RPMI7951 (cell line): ENCODE measurements around the gene CHMP1B. TPM values are rescaled to one million over a fixed set of nuclear protein-coding genes. Genes with fewer than 3 reads are reported as not detected.
"Not testable (repeated sequence)": the region's sequence is repeated elsewhere in the genome, so short reads cannot be mapped to it uniquely, and the experiment has no call there.

Experiments used
- DNase-seq: peaks from one replicate; pipeline ENCODE4 v3.0.0-alpha.2; 2012; ENCODE audit warnings: low read depth
- total RNA-seq: library from RNA; depleted of rRNA; stranded (reverse); fragments of >200 nt; shearing (Covaris generic); gene quantifications from 2 replicates; pipeline ENCODE4 v1.2.3, GENCODE V29; 2014

Gene CHMP1B
- total RNA-seq, 1 experiment from 2014 or later, result 35.3 TPM

- DNase-seq, result peak; percentile 8
Measured at GRCh38 chr18:11871501-11871900, 20.3 kb downstream of the CHMP1B start.

DNA sequence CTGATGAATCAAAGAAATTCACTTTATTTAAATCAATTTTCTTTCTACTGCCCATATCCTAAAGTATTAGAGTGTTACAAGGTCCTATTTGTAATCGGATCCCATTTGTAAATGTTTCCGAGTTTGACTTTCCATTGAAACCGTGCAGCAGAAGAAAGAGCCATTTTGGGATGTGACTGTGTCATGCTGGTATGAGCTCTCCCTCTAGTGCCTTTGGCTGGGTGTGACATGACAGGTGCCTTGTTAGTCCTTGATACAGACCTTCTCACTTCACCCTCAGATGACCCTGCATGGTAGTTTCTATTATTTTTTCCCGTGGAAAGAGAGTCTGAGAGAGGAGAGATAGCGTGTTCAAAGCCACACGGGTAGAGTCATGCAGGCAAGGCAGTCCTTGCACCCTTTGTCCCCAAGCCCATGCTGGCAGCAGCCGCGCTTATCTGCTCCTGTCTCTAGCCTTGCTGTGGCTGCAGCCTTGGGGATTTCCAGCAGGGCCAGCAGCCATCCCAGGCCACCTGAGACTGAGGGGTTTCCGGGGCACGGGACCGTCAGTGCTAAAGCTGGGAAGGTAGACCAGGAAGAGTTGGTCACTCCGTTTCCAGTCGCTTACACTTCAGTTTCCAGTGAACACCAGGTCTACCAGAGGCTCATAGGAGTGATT, 21.4 kb downstream of the CHMP1B start:
- peak; percentile 58 for DNase-seq

DNA sequence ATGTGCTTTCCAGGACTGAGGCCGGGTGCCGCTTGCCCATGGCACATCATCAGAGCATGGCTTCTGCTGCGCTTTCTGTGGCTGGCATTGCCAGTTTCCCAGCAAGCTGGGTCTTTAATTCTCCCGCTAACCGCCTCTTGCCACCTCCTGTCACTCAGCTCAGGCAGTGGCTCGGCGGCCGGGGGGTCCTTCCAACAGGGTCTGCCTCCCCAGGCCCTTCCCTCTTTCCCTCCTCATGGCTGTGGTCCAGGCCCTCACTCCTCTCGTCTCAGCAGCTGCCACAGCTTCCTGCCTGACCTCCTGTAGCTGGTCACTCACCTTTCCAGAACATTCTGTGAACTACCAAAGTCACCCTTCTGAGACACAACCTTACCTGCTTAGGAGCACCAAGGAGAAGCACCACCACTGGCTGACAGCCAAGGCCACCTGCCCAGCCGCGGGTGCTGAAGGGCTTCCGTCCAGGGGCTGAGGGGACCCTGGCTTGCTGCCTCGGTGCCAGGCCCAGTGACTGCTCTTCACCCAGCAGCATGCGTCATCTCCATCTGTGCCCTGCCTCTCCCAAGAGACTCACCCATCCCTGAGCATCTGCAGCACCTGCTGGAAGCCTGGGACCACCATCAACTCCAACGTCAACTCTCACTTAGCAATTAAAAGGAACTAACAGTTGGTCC, 22.6 kb downstream of the CHMP1B start:
- no peak for DNase-seq

DNA sequence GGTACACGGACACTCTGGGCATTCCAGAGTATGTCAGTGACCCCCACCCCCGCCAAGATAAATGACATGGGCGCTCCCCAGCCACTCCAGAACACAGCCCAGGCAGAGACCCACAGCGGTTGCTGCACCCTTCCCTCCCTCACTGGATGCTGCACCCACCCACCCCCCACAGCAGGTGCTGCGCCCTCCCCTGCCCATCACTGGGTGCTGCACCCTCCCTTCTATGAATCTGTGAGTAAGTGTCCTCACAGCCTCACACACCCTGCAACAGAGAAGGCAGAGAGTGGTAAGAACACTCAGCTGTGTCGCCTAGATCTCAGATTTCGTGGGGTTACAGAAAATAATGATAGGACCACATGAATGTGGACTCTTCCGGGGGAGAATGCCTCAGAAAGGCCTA, 23.5 kb downstream of the CHMP1B start:
- DNase-seq, result no peak

DNA sequence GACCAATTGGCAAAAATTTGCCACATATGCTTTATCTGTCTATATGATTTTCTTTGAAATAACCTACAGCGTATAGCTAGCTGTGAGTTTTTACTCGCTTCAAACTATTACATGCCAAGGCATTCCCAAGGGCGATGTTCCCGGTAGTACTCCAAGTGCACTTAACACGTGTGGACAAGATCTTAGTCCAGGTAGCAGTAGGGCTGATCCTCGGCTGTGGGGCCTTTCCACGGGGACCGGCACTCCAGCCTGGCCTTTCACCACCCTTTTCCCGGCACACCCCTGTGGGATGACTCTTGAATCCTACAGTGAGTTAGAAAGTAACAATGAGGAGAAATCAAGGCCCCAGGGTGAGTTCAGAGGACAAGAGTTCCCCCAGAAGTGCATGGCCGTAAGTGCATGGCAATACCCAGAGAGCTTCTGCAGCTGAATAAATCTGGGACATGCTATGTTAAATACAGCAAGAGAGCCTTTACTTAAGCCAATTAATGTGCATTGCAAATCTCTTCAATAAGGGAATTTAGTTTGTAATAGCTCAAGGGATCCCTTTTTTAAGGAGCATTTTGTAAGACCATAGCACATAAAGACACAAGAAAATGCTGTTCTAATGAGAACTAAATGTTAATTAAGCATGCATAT, 26.4 kb downstream of the CHMP1B start:
- DNase-seq, result no peak

- DNase-seq, result no peak
Measured at GRCh38 chr18:11880586-11881304, 29.5 kb downstream of the CHMP1B start.

DNA sequence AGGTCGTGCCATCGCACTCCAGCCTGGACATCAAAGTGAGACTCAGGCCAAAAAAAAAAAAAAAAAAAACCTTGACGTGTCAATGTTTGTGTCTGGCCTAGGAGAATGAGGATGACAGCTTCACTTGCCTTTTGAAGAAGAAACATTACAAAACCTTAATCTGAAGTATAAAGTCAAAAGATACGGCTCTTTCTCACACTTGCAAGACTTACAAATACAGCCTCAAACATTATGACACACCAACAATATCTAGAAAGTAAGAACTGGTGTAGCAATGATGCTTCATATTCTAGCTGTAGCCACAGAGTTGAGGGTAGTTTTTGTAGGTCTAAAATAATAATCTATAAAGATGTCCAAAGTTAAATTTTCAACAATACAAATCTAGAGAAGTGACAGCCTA, 31.4 kb downstream of the CHMP1B start:
- no peak for DNase-seq

DNA sequence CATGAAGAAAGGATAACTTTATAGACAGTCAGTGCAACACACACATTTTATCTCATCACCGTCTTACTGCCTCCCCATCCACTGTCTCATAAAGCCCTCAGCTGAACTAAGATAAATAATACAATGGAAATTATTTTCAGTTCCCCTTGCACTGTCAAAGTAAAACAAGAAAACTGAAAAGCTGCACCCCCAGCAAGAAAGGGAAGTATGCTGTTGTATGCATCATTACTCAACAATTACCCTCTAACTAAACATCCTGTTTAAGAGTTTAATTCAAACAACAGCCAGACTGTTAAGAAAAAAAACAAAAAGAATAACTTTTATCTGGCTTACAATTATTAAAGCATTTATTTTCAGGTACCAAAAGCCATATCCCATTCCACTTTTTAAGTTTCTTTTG, 31.9 kb downstream of the CHMP1B start:
- DNase-seq, result no peak

- DNase-seq, result no peak
Measured at GRCh38 chr18:11884396-11885030, 33.3 kb downstream of the CHMP1B start.

GRCh38 chr18:11885278-11885947, 34.2 kb downstream of the CHMP1B start:
- DNase-seq, result no peak

GRCh38 chr18:11886577-11887110, 35.4 kb downstream of the CHMP1B start:
- no peak for DNase-seq

GRCh38 chr18:11887328-11888128, 36.3 kb downstream of the CHMP1B start:
- no peak for DNase-seq

- no peak for DNase-seq
Measured at GRCh38 chr18:11888726-11889125, 37.5 kb downstream of the CHMP1B start.

GRCh38 chr18:11889284-11889683, 38.1 kb downstream of the CHMP1B start:
- DNase-seq, result no peak

- DNase-seq, result no peak
Measured at GRCh38 chr18:11891737-11892136, 40.5 kb downstream of the CHMP1B start.

DNA sequence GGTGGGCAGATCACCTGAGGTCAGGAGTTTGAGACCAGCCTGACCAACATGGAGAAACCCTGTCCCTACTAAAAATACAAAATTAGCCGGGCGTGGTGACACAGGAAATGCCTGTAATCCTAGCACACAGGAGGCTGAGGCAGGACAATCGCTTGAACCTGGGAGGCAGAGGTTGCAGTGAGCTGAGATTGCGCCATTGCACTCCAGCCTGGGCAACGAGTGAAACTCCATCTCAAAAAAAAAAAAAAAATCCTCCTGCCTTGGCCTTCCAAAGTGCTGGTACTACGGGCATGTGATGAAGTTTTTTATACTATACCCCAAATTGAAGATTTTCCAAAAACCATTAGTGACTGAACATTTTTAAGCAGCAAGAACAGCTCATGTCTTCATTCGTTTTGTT, 41.2 kb downstream of the CHMP1B start:
- not testable (repeated sequence) for DNase-seq

DNA sequence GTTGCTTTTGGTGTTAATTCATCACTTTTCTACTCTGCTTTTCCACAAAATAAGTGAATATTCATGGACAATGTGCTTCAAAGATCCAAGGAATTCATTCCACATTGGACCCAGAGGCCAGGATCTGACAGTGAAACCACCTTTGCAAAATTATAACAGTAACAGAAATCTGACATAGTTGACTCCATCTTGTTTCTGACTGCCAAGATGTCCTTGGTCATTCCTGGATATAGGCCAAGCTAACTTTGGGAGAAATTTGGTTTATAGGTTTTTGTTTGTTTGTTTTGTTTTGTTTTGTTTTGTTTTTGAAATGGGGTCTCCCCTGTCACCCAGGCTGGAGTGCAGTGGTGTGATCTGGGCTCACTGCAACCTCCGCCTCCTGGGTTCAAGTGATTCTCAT, 46.6 kb downstream of the CHMP1B start:
- DNase-seq, result no peak

DNA sequence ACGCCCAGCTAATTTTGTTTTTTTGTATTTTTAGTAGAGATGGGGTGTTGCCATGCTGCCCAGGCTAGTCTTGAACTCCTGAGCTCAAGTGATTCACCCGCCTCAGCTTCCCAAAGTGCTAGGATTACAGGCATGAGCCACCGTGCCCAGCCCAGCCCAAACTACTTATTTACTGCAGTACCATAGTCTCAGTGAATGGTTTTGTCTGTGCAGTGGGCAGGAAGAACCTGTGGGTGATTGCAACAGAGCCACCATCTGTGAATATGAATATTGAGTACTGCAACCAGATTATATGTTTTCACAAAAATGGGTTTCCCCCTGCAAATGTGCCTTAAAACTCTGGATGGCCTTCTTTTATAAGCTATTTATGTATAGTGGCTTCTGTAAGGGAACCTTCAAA, 47.9 kb downstream of the CHMP1B start:
- no peak for DNase-seq

GRCh38 chr18:11901826-11902438, 50.7 kb downstream of the CHMP1B start:
- no peak for DNase-seq
